ENCODE measurements around the gene CCDC186. TPM values are rescaled to one million over a fixed set of nuclear protein-coding genes. Genes with fewer than 3 reads are reported as not detected.

Gene CCDC186
- total RNA-seq, 1 experiment from 2014 or later, result 32.7 TPM

DNA sequence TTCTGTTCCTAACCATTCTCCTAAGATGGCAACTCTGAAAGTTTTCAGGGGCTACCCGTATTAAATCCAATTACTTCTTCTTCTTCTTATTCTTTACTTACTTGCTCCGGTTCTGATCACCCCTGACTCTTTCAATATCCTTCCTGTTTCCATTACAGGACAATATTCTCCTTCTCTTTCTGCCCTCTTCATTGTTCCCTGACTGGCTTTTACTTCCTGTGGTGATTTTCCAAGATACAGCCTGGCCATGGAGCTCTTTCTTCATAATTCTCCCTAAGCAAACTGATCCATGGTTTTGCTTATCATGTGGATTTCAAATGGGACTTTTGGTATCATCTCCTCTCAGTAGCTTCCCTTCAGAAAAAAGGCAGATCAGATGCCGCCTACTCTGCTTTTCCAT is 35.4 kb downstream of the CCDC186 start (continued):
- TF ChIP-seq, protein P1, sequence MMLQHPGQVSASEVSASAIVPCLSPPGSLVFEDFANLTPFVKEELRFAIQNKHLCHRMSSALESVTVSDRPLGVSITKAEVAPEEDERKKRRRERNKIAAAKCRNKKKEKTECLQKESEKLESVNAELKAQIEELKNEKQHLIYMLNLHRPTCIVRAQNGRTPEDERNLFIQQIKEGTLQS (CRISPR knock-in tag; conservative IDR thresholded peaks at IDR 0.05), result no peak
- TF ChIP-seq, protein P2, sequence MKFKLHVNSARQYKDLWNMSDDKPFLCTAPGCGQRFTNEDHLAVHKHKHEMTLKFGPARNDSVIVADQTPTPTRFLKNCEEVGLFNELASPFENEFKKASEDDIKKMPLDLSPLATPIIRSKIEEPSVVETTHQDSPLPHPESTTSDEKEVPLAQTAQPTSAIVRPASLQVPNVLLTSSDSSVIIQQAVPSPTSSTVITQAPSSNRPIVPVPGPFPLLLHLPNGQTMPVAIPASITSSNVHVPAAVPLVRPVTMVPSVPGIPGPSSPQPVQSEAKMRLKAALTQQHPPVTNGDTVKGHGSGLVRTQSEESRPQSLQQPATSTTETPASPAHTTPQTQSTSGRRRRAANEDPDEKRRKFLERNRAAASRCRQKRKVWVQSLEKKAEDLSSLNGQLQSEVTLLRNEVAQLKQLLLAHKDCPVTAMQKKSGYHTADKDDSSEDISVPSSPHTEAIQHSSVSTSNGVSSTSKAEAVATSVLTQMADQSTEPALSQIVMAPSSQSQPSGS (CRISPR knock-in tag; IDR thresholded peaks at IDR 0.05; ENCODE audit: borderline replicate concordance, low read depth), result no peak
- TF ChIP-seq NR3C1 (CRISPR knock-in tag; conservative IDR thresholded peaks at IDR 0.05; ENCODE audit: low read depth) (no peak), ZNF263 (CRISPR knock-in tag; IDR thresholded peaks at IDR 0.05; ENCODE audit: low read depth) (no peak), FOXJ3 (CRISPR knock-in tag; IDR thresholded peaks at IDR 0.05; ENCODE audit: borderline replicate concordance) (no peak)
- TF ChIP-seq, protein P3, sequence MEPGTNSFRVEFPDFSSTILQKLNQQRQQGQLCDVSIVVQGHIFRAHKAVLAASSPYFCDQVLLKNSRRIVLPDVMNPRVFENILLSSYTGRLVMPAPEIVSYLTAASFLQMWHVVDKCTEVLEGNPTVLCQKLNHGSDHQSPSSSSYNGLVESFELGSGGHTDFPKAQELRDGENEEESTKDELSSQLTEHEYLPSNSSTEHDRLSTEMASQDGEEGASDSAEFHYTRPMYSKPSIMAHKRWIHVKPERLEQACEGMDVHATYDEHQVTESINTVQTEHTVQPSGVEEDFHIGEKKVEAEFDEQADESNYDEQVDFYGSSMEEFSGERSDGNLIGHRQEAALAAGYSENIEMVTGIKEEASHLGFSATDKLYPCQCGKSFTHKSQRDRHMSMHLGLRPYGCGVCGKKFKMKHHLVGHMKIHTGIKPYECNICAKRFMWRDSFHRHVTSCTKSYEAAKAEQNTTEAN (CRISPR knock-in tag; IDR thresholded peaks at IDR 0.05), result no peak
- TF ChIP-seq, protein P4, sequence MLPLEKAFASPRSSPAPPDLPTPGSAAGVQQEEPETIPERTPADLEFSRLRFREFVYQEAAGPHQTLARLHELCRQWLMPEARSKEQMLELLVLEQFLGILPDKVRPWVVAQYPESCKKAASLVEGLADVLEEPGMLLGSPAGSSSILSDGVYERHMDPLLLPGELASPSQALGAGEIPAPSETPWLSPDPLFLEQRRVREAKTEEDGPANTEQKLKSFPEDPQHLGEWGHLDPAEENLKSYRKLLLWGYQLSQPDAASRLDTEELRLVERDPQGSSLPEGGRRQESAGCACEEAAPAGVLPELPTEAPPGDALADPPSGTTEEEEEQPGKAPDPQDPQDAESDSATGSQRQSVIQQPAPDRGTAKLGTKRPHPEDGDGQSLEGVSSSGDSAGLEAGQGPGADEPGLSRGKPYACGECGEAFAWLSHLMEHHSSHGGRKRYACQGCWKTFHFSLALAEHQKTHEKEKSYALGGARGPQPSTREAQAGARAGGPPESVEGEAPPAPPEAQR (CRISPR knock-in tag; IDR thresholded peaks at IDR 0.05), result no peak
- TF ChIP-seq, protein P5, sequence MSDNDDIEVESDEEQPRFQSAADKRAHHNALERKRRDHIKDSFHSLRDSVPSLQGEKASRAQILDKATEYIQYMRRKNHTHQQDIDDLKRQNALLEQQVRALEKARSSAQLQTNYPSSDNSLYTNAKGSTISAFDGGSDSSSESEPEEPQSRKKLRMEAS (CRISPR knock-in tag; IDR thresholded peaks at IDR 0.05), result no peak

DNA sequence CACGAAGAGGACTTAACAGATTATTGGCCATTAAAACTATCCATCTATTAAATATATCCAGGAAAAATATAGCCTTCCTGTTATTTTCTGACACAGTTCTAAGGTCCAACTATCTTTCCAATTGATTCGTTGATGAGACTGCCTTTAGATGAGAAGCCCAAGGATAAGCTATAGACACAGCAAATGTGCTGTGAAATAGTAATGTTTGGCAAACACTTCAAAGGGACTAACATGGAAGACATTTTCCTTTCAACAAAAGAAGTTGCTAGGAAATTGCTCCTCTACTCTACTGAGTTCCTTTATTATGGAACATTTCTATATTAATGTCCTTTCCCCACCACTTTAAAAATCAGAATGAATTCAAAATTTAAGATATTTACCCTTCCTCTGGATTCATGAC is 38.5 kb downstream of the CCDC186 start:
- no peaks in the 10 kb centered on the region for H3K4me1 Mint-ChIP-seq
- ATAC-seq, result no peak
- ChIA-PET POLR2A (no interaction called here), CTCF (no interaction called here)
- H3K9me3 Mint-ChIP-seq, result no peaks in the 10 kb centered on the region
- H3K36me3 Mint-ChIP-seq, result peaks cover 48% of the 10 kb centered on the region
- no peaks in the 10 kb centered on the region for H3K27me3 Mint-ChIP-seq (ENCODE audit: low read depth)
- no peak overlapping the region for H3K4me3 Mint-ChIP-seq
- no peak overlapping the region for H3K27ac Mint-ChIP-seq
- DNase-seq (ENCODE audit: low spot score), result no peak
- TF ChIP-seq, protein P6, sequence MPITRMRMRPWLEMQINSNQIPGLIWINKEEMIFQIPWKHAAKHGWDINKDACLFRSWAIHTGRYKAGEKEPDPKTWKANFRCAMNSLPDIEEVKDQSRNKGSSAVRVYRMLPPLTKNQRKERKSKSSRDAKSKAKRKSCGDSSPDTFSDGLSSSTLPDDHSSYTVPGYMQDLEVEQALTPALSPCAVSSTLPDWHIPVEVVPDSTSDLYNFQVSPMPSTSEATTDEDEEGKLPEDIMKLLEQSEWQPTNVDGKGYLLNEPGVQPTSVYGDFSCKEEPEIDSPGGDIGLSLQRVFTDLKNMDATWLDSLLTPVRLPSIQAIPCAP (CRISPR knock-in tag; IDR thresholded peaks at IDR 0.05), result no peak
- TF ChIP-seq ZNF138 (CRISPR knock-in tag; conservative IDR thresholded peaks at IDR 0.05) (no peak), ZNF121 (CRISPR knock-in tag; IDR thresholded peaks at IDR 0.05) (no peak), CREB1 (CRISPR knock-in tag; IDR thresholded peaks at IDR 0.05) (no peak), ATF1 (CRISPR knock-in tag; IDR thresholded peaks at IDR 0.05) (no peak), IRF2 (CRISPR knock-in tag; IDR thresholded peaks at IDR 0.05; ENCODE audit: borderline replicate concordance, low read depth) (no peak), SP1 (CRISPR knock-in tag; conservative IDR thresholded peaks at IDR 0.05) (no peak), ETV6 (CRISPR knock-in tag; IDR thresholded peaks at IDR 0.05) (no peak), ELF4 (CRISPR knock-in tag; IDR thresholded peaks at IDR 0.05; ENCODE audit: low read depth) (no peak)
- TF ChIP-seq, protein P7, sequence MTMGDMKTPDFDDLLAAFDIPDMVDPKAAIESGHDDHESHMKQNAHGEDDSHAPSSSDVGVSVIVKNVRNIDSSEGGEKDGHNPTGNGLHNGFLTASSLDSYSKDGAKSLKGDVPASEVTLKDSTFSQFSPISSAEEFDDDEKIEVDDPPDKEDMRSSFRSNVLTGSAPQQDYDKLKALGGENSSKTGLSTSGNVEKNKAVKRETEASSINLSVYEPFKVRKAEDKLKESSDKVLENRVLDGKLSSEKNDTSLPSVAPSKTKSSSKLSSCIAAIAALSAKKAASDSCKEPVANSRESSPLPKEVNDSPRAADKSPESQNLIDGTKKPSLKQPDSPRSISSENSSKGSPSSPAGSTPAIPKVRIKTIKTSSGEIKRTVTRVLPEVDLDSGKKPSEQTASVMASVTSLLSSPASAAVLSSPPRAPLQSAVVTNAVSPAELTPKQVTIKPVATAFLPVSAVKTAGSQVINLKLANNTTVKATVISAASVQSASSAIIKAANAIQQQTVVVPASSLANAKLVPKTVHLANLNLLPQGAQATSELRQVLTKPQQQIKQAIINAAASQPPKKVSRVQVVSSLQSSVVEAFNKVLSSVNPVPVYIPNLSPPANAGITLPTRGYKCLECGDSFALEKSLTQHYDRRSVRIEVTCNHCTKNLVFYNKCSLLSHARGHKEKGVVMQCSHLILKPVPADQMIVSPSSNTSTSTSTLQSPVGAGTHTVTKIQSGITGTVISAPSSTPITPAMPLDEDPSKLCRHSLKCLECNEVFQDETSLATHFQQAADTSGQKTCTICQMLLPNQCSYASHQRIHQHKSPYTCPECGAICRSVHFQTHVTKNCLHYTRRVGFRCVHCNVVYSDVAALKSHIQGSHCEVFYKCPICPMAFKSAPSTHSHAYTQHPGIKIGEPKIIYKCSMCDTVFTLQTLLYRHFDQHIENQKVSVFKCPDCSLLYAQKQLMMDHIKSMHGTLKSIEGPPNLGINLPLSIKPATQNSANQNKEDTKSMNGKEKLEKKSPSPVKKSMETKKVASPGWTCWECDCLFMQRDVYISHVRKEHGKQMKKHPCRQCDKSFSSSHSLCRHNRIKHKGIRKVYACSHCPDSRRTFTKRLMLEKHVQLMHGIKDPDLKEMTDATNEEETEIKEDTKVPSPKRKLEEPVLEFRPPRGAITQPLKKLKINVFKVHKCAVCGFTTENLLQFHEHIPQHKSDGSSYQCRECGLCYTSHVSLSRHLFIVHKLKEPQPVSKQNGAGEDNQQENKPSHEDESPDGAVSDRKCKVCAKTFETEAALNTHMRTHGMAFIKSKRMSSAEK (CRISPR knock-in tag; IDR thresholded peaks at IDR 0.05; ENCODE audit: borderline replicate concordance), result no peak
- TF ChIP-seq, protein P8, sequence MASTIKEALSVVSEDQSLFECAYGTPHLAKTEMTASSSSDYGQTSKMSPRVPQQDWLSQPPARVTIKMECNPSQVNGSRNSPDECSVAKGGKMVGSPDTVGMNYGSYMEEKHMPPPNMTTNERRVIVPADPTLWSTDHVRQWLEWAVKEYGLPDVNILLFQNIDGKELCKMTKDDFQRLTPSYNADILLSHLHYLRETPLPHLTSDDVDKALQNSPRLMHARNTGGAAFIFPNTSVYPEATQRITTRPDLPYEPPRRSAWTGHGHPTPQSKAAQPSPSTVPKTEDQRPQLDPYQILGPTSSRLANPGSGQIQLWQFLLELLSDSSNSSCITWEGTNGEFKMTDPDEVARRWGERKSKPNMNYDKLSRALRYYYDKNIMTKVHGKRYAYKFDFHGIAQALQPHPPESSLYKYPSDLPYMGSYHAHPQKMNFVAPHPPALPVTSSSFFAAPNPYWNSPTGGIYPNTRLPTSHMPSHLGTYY (CRISPR knock-in tag; IDR thresholded peaks at IDR 0.05), result no peak
- TF ChIP-seq, protein P9, sequence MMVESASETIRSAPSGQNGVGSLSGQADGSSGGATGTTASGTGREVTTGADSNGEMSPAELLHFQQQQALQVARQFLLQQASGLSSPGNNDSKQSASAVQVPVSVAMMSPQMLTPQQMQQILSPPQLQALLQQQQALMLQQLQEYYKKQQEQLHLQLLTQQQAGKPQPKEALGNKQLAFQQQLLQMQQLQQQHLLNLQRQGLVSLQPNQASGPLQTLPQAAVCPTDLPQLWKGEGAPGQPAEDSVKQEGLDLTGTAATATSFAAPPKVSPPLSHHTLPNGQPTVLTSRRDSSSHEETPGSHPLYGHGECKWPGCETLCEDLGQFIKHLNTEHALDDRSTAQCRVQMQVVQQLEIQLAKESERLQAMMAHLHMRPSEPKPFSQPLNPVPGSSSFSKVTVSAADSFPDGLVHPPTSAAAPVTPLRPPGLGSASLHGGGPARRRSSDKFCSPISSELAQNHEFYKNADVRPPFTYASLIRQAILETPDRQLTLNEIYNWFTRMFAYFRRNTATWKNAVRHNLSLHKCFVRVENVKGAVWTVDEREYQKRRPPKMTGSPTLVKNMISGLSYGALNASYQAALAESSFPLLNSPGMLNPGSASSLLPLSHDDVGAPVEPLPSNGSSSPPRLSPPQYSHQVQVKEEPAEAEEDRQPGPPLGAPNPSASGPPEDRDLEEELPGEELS (CRISPR knock-in tag; IDR thresholded peaks at IDR 0.05), result no peak
- TF ChIP-seq, protein P10, sequence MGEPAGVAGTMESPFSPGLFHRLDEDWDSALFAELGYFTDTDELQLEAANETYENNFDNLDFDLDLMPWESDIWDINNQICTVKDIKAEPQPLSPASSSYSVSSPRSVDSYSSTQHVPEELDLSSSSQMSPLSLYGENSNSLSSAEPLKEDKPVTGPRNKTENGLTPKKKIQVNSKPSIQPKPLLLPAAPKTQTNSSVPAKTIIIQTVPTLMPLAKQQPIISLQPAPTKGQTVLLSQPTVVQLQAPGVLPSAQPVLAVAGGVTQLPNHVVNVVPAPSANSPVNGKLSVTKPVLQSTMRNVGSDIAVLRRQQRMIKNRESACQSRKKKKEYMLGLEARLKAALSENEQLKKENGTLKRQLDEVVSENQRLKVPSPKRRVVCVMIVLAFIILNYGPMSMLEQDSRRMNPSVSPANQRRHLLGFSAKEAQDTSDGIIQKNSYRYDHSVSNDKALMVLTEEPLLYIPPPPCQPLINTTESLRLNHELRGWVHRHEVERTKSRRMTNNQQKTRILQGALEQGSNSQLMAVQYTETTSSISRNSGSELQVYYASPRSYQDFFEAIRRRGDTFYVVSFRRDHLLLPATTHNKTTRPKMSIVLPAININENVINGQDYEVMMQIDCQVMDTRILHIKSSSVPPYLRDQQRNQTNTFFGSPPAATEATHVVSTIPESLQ (CRISPR knock-in tag; IDR thresholded peaks at IDR 0.05), result no peak
